ENCODE results near the gene HLA-A. TPM values are rescaled to one million over a fixed set of nuclear protein-coding genes. Genes with fewer than 3 reads are reported as not detected.

HLA-A gene
- total RNA-seq, 3 donors from 2014 or later: 833 to 1,988 (median 1,901) TPM

DNA sequence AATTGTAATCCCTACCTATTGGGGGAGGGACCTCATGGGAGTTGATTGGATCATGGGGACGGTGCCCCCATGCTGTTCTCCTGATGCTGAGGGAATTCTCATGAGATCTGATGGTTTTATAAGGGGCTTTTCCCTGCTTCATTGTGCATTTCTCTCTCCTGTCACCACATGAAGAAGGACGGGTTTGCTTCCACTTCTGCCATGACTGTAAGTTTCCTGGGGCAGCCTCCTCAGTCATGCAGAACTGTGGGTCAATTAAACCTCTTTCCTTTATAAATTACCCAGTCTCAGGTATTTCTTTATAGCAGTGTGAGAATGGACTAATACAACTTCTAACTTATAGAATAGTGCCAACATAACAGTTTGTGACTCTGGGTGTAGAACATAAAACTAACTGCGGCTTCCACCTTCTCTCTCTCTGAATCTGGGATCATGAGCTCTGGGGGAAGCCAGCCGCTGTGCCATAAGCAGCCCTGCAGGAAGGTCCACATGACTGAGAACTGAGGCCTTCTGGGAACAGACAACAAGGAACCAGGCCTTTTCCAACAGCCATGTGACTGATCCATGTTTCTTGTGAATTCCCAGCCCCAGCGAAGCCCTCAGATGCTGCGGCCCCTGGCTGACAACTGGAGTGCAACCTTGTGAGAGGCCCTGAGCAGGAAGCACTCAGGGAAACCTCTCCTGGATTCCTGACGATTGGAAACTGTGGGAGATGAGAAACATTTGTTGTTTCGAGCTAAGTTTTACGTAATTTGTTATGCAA, 3.4 kb upstream of the HLA-A start:
- Histone ChIP-seq H3K4me3 (no peak overlapping the region), H3K4me1 (ENCODE audit: low read depth) (peaks cover 6% of the 10 kb centered on the region), H3K9me3 (no peaks in the 10 kb centered on the region), H3K36me3 (ENCODE audit: low read depth) (no peaks in the 10 kb centered on the region)
- TF ChIP-seq, protein P1, sequence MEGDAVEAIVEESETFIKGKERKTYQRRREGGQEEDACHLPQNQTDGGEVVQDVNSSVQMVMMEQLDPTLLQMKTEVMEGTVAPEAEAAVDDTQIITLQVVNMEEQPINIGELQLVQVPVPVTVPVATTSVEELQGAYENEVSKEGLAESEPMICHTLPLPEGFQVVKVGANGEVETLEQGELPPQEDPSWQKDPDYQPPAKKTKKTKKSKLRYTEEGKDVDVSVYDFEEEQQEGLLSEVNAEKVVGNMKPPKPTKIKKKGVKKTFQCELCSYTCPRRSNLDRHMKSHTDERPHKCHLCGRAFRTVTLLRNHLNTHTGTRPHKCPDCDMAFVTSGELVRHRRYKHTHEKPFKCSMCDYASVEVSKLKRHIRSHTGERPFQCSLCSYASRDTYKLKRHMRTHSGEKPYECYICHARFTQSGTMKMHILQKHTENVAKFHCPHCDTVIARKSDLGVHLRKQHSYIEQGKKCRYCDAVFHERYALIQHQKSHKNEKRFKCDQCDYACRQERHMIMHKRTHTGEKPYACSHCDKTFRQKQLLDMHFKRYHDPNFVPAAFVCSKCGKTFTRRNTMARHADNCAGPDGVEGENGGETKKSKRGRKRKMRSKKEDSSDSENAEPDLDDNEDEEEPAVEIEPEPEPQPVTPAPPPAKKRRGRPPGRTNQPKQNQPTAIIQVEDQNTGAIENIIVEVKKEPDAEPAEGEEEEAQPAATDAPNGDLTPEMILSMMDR (IDR thresholded peaks at IDR 0.05): no peak
- intact Hi-C loops (cut with DNase I, micrococcal nuclease): no loop called here
- DNase-seq (no peak), ATAC-seq (no peak)

DNA sequence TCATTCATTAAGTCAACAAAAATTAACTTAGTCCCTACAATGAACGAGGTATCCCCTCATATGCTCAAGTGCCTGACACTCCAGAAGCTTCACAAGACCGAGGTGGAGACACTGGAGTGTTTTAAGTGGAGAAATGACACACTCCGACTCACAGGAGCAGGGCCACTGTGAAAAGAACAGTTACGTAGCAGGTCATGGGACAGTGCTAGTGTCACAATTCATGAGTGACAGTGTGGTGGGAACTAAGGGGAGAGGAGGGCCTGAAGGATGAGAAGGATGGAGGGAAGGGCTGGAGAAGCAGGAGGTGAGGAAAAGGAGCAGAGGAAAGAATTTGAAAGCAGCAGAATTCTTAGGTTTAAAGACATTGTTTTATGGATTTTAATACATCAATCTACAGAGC, 1.3 kb upstream of the HLA-A start:
- DNase-seq (no peak), ATAC-seq (no peak)
- H3K4me1 ChIP-seq (ENCODE audit: low read depth): peaks cover 16% of the 10 kb centered on the region
- intact Hi-C loops (cut with DNase I, micrococcal nuclease): no loop called here
- TF ChIP-seq, protein P1 (IDR thresholded peaks at IDR 0.05): no peak
- no peak overlapping the region for H3K4me3 ChIP-seq
- H3K9me3 ChIP-seq: no peaks in the 10 kb centered on the region
- no peaks in the 10 kb centered on the region for H3K36me3 ChIP-seq (ENCODE audit: low read depth)

DNA sequence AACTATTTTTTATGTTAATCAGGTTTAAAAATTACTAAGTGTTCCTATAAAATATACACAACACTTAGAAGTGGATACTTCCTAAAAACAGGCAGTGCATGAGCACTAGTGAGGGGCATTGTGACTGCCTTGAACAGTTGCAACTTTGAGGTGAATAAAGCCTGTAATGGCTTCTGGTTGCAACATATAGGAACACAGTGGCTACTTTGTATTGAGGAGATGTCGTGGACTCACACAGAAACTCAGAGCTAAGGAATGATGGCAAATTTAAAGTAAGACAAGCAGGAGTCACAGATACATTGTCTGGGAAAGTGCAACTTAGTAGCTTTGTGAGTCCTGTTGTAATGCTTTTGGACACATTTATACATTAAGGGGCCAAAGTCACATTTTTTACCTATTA, 861 bp upstream of the HLA-A start:
- DNase-seq (no peak), ATAC-seq (no peak)
- intact Hi-C loops (cut with DNase I, micrococcal nuclease): no loop called here
- TF ChIP-seq, protein P1 (IDR thresholded peaks at IDR 0.05): no peak
- Histone ChIP-seq H3K4me3 (no peak overlapping the region), H3K36me3 (ENCODE audit: low read depth) (no peaks in the 10 kb centered on the region), H3K4me1 (ENCODE audit: low read depth) (peaks cover 18% of the 10 kb centered on the region), H3K9me3 (no peaks in the 10 kb centered on the region)

DNA sequence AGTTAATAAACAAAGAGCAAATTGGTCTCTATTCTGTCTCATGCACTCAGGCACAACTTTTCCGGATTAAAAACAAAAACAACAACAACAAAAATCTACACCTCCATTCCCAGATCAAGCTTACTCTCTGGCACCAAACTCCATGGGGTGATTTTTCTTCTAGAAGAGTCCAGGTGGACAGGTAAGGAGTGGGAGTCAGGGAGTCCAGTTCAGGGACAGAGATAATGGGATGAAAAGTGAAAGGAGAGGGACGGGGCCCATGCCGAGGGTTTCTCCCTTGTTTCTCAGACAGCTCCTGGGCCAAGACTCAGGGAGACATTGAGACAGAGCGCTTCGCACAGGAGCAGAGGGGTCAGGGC, 437 bp upstream of the HLA-A start:
- Histone ChIP-seq H3K4me3 (peak overlapping the region; percentile 95), H3K9me3 (no peaks in the 10 kb centered on the region), H3K4me1 (ENCODE audit: low read depth) (peaks cover 18% of the 10 kb centered on the region), H3K36me3 (ENCODE audit: low read depth) (no peaks in the 10 kb centered on the region)
- ATAC-seq (peak; percentile 46), DNase-seq (no peak)
- intact Hi-C loops (cut with DNase I, micrococcal nuclease): no loop called here
- TF ChIP-seq, protein P1 (IDR thresholded peaks at IDR 0.05): no peak

DNA sequence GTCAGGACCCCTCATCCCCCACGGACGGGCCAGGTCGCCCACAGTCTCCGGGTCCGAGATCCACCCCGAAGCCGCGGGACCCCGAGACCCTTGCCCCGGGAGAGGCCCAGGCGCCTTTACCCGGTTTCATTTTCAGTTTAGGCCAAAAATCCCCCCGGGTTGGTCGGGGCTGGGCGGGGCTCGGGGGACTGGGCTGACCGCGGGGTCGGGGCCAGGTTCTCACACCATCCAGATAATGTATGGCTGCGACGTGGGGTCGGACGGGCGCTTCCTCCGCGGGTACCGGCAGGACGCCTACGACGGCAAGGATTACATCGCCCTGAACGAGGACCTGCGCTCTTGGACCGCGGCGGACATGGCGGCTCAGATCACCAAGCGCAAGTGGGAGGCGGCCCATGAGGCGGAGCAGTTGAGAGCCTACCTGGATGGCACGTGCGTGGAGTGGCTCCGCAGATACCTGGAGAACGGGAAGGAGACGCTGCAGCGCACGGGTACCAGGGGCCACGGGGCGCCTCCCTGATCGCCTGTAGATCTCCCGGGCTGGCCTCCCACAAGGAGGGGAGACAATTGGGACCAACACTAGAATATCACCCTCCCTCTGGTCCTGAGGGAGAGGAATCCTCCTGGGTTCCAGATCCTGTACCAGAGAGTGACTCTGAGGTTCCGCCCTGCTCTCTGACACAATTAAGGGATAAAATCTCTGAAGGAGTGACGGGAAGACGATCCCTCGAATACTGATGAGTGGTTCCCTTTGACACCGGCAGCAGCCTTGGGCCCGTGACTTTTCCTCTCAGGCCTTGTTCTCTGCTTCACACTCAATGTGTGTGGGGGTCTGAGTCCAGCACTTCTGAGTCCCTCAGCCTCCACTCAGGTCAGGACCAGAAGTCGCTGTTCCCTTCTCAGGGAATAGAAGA, 978 bp downstream of the HLA-A start:
- peak overlapping the region; percentile 95 for H3K4me3 ChIP-seq
- DNase-seq: peak in 2 of 3 donors; percentile 59 to 77
- peaks cover 18% of the 10 kb centered on the region for H3K4me1 ChIP-seq (ENCODE audit: low read depth)
- ATAC-seq: peak; percentile 29
- H3K9me3 ChIP-seq: no peaks in the 10 kb centered on the region
- TF ChIP-seq, protein P1 (IDR thresholded peaks at IDR 0.05): no peak
- no peaks in the 10 kb centered on the region for H3K36me3 ChIP-seq (ENCODE audit: low read depth)
- intact Hi-C loops (cut with DNase I, micrococcal nuclease): no loop called here
